KMS-11 (cell line): Measurements from ENCODE around the gene OR1I1.

Source experiments
- H2AFZ ChIP-seq: fragments of 200-600 bp; sonication (generic); 2 replicates; pipeline ENCODE4 v1.6.1; 2016; ENCODE audit warnings: antibody characterized with exemption, mixed run types, low read depth
- H3K27ac ChIP-seq: fragments of 200-600 bp; sonication (generic); 2 replicates; pipeline ENCODE4 v1.6.1; 2016; ENCODE audit warnings: mild to moderate bottlenecking, mixed run types
- H3K27me3 ChIP-seq: fragments of 200-600 bp; sonication (generic); 2 replicates; pipeline ENCODE4 v1.6.1; 2017; ENCODE audit warnings: mild to moderate bottlenecking, low read depth, mixed run types, moderate library complexity; ENCODE audit not compliant: insufficient read depth
- H3K36me3 ChIP-seq: fragments of 200-600 bp; sonication (generic); 2 replicates; pipeline ENCODE4 v1.6.1; 2017; ENCODE audit warnings: mild to moderate bottlenecking, mixed run types; ENCODE audit not compliant: insufficient read depth
- H3K4me1 ChIP-seq: fragments of 200-600 bp; sonication (generic); 2 replicates; pipeline ENCODE4 v1.6.1; 2016; ENCODE audit warnings: mild to moderate bottlenecking, low read depth, mixed run types; ENCODE audit not compliant: poor library complexity, severe bottlenecking
- H3K4me2 ChIP-seq: fragments of 200-600 bp; sonication (generic); 2 replicates; pipeline ENCODE4 v1.7.0; 2016; ENCODE audit warnings: mild to moderate bottlenecking, mixed run types
- H3K4me3 ChIP-seq: fragments of 200-600 bp; sonication (generic); IDR thresholded peaks from 2 replicates; pipeline ENCODE4 v1.6.1; 2017; ENCODE audit warnings: low read depth, low read length, mixed read lengths; ENCODE audit not compliant: insufficient read depth
- H3K79me2 ChIP-seq: fragments of 200-600 bp; sonication (generic); 2 replicates; pipeline ENCODE4 v1.6.1; 2016; ENCODE audit warnings: low read depth, mixed run types; ENCODE audit not compliant: insufficient read depth
- H3K9ac ChIP-seq: fragments of 200-600 bp; sonication (generic); 2 replicates; pipeline ENCODE4 v1.6.1; 2016; ENCODE audit warnings: mild to moderate bottlenecking, mixed run types
- H4K20me1 ChIP-seq: fragments of 200-600 bp; sonication (generic); 2 replicates; pipeline ENCODE4 v1.6.1; 2016; ENCODE audit warnings: mild to moderate bottlenecking, mixed run types; ENCODE audit not compliant: insufficient read depth
- CTCF ChIP-seq: fragments of 200-600 bp; sonication (generic); conservative IDR thresholded peaks from 2 replicates; pipeline ENCODE4 v1.6.1; 2017; ENCODE audit warnings: low read depth, mild to moderate bottlenecking, antibody characterized with exemption, low read length, moderate library complexity, mixed read lengths

OR1I1 gene

GRCh38 chr19:15116856-15117255 lies 34.8 kb downstream of the OR1I1 start:
- H3K4me1 ChIP-seq: no peaks in the 10 kb centered on the region
- TF ChIP-seq CTCF: no peak
- H3K27ac ChIP-seq: no peak overlapping the region
- H3K9ac ChIP-seq: no peak overlapping the region
- H3K36me3 ChIP-seq: no peaks in the 10 kb centered on the region
- H3K27me3 ChIP-seq: no peaks in the 10 kb centered on the region
- H4K20me1 ChIP-seq: no peaks in the 10 kb centered on the region
- H3K4me2 ChIP-seq: no peak overlapping the region
- no peak overlapping the region for H2AFZ ChIP-seq
- H3K4me3 ChIP-seq: no peak overlapping the region
- H3K79me2 ChIP-seq: no peaks in the 10 kb centered on the region

GRCh38 chr19:15118248-15118647 lies 36.2 kb downstream of the OR1I1 start:
- no peaks in the 10 kb centered on the region for H3K27me3 ChIP-seq
- H3K4me3 ChIP-seq: no peak overlapping the region
- no peak overlapping the region for H3K9ac ChIP-seq
- TF ChIP-seq CTCF: no peak
- H3K36me3 ChIP-seq: no peaks in the 10 kb centered on the region
- H2AFZ ChIP-seq: no peak overlapping the region
- no peak overlapping the region for H3K27ac ChIP-seq
- H4K20me1 ChIP-seq: no peaks in the 10 kb centered on the region
- no peaks in the 10 kb centered on the region for H3K4me1 ChIP-seq
- no peak overlapping the region for H3K4me2 ChIP-seq
- H3K79me2 ChIP-seq: no peaks in the 10 kb centered on the region

GRCh38 chr19:15118789-15119494 lies 36.9 kb downstream of the OR1I1 start:
- TF ChIP-seq CTCF: no peak
- Histone ChIP-seq H3K36me3 (no peaks in the 10 kb centered on the region), H4K20me1 (no peaks in the 10 kb centered on the region)

GRCh38 chr19:15120135-15121026 lies 38.4 kb downstream of the OR1I1 start:
- Histone ChIP-seq H3K4me2 (no peak overlapping the region), H3K36me3 (no peaks in the 10 kb centered on the region), H3K4me3 (no peak overlapping the region), H4K20me1 (no peaks in the 10 kb centered on the region), H2AFZ (no peak overlapping the region), H3K9ac (no peak overlapping the region), H3K27me3 (no peaks in the 10 kb centered on the region), H3K27ac (no peak overlapping the region), H3K4me1 (no peaks in the 10 kb centered on the region), H3K79me2 (no peaks in the 10 kb centered on the region)
- TF ChIP-seq CTCF: no peak

More at GRCh38 chr19:15118789-15119494, 36.9 kb downstream of the OR1I1 start:
- no peak overlapping the region for H3K9ac ChIP-seq
- no peaks in the 10 kb centered on the region for H3K79me2 ChIP-seq
- H3K27me3 ChIP-seq: no peaks in the 10 kb centered on the region
- H3K4me2 ChIP-seq: no peak overlapping the region
- H3K27ac ChIP-seq: no peak overlapping the region
- H3K4me3 ChIP-seq: no peak overlapping the region
- H3K4me1 ChIP-seq: no peaks in the 10 kb centered on the region
- no peak overlapping the region for H2AFZ ChIP-seq
